H9 (cell line): ENCODE results near the gene SWSAP1. TPM values are rescaled to one million over a fixed set of nuclear protein-coding genes. Genes with fewer than 3 reads are reported as not detected.

Experiments
- DNase-seq: peaks from one replicate; pipeline ENCODE4 v3.0.0-alpha.2; 2017
- H2AFZ ChIP-seq: one replicate; pipeline ENCODE4 v1.6.1; 2013; ENCODE audit warnings: mild to moderate bottlenecking, low read length, control low read depth, moderate library complexity
- H2AK5ac ChIP-seq: 2 replicates; pipeline ENCODE4 v1.6.1; 2013; ENCODE audit warnings: low read length, control low read depth, mixed read lengths; ENCODE audit not compliant: insufficient read length
- H2BK120ac ChIP-seq: one replicate; pipeline ENCODE4 v1.6.1; 2013; ENCODE audit warnings: low read depth, mild to moderate bottlenecking, low read length, control low read depth, inconsistent platforms; ENCODE audit not compliant: poor library complexity, severe bottlenecking
- H2BK12ac ChIP-seq: 2 replicates; pipeline ENCODE4 v1.6.1; 2013; ENCODE audit warnings: low read length, control low read depth, mixed read lengths, low read depth; ENCODE audit not compliant: insufficient read length
- H2BK15ac ChIP-seq: 2 replicates; pipeline ENCODE4 v1.6.1; 2013; ENCODE audit warnings: low read depth, low read length, control low read depth
- H2BK20ac ChIP-seq: one replicate; pipeline ENCODE4 v1.6.1; 2013; ENCODE audit warnings: low read depth, mild to moderate bottlenecking, low read length, control low read depth, inconsistent platforms; ENCODE audit not compliant: poor library complexity, severe bottlenecking
- H2BK5ac ChIP-seq: 2 replicates; pipeline ENCODE4 v1.6.1; 2013; ENCODE audit warnings: low read length, control low read depth, mixed read lengths; ENCODE audit not compliant: insufficient read length
- H3K14ac ChIP-seq: 2 replicates; pipeline ENCODE4 v1.6.1; 2013; ENCODE audit warnings: low read length, control low read depth; ENCODE audit not compliant: insufficient read depth
- H3K18ac ChIP-seq: 2 replicates; pipeline ENCODE4 v1.6.1; 2013; ENCODE audit warnings: low read depth, mild to moderate bottlenecking, mixed read lengths, low read length, control low read depth; ENCODE audit not compliant: insufficient read length
- H3K23ac ChIP-seq: 2 replicates; pipeline ENCODE4 v1.6.1; 2013; ENCODE audit warnings: low read length, control low read depth, mixed read lengths, low read depth; ENCODE audit not compliant: insufficient read length
- H3K23me2 ChIP-seq: 2 replicates; pipeline ENCODE4 v1.6.1; 2013; ENCODE audit warnings: low read depth, mild to moderate bottlenecking, mixed read lengths, low read length, control low read depth; ENCODE audit not compliant: insufficient read length, poor library complexity, severe bottlenecking
- H3K27ac ChIP-seq: 2 replicates; pipeline ENCODE4 v1.5.1; 2013; ENCODE audit warnings: low read length, control low read depth, mixed read lengths, low read depth; ENCODE audit not compliant: insufficient read length
- H3K27me3 ChIP-seq: 2 replicates; pipeline ENCODE4 v1.6.1; 2013; ENCODE audit warnings: low read length, control low read depth, inconsistent platforms; ENCODE audit not compliant: insufficient read depth
- H3K4ac ChIP-seq: 2 replicates; pipeline ENCODE4 v1.6.1; 2013; ENCODE audit warnings: low read depth, mild to moderate bottlenecking, control low read depth, inconsistent platforms, low read length, moderate library complexity
- H3K4me1 ChIP-seq: 2 replicates; pipeline ENCODE4 v1.6.1; 2013; ENCODE audit warnings: low read length, control low read depth, inconsistent platforms; ENCODE audit not compliant: insufficient read depth
- H3K4me2 ChIP-seq: 2 replicates; pipeline ENCODE4 v1.6.1; 2013; ENCODE audit warnings: low read length, control low read depth, mixed read lengths; ENCODE audit not compliant: insufficient read length, insufficient read depth
- H3K56ac ChIP-seq: 2 replicates; pipeline ENCODE4 v1.6.1; 2013; ENCODE audit warnings: low read depth, mild to moderate bottlenecking, mixed read lengths, low read length, control low read depth; ENCODE audit not compliant: insufficient read length
- H3K79me1 ChIP-seq: 2 replicates; pipeline ENCODE4 v1.6.1; 2013; ENCODE audit warnings: low read depth, mild to moderate bottlenecking, moderate library complexity, low read length, control low read depth, inconsistent platforms; ENCODE audit not compliant: insufficient read depth, poor library complexity, severe bottlenecking
- H3K79me2 ChIP-seq: 2 replicates; pipeline ENCODE4 v1.6.1; 2013; ENCODE audit warnings: low read length, control low read depth, inconsistent platforms; ENCODE audit not compliant: insufficient read depth
- H3K9ac ChIP-seq: 2 replicates; pipeline ENCODE4 v1.6.1; 2013; ENCODE audit warnings: low read length, control low read depth, mixed read lengths; ENCODE audit not compliant: insufficient read length; ENCODE audit errors: extremely low read depth
- H3K9me3 ChIP-seq: one replicate; pipeline ENCODE4 v1.6.1; 2013; ENCODE audit warnings: low read depth, low read length, inconsistent platforms; ENCODE audit not compliant: control insufficient read depth
- H3T11ph ChIP-seq: one replicate; pipeline ENCODE4 v1.6.1; 2013; ENCODE audit warnings: mild to moderate bottlenecking, low read length, control low read depth, inconsistent platforms
- H4K20me1 ChIP-seq: one replicate; pipeline ENCODE4 v1.6.1; 2013; ENCODE audit not compliant: control insufficient read depth, insufficient read length, insufficient read depth
- H4K5ac ChIP-seq: 2 replicates; pipeline ENCODE4 v1.6.1; 2013; ENCODE audit warnings: low read depth, mild to moderate bottlenecking, mixed read lengths, low read length, control low read depth; ENCODE audit not compliant: insufficient read length
- H4K8ac ChIP-seq: replicated peaks from 2 replicates; pipeline ENCODE4 v1.6.1; 2013; ENCODE audit warnings: low read length, control low read depth, mixed read lengths, low read depth; ENCODE audit not compliant: insufficient read length
- H4K91ac ChIP-seq: 2 replicates; pipeline ENCODE4 v1.6.1; 2013; ENCODE audit warnings: low read depth, mild to moderate bottlenecking, moderate library complexity, mixed read lengths, low read length, control low read depth; ENCODE audit not compliant: insufficient read length
- H3K27ac Mint-ChIP-seq, 3 experiments: 2 replicates in 2 of 3; 3 replicates in 1 of 3; pipeline ENCODE4 v1.8.0; 2020 to 2021; ENCODE audit warnings: mixed read lengths in 3 of 3, mild to moderate bottlenecking in 1 of 3, moderate library complexity in 1 of 3
- H3K27me3 Mint-ChIP-seq: 2 replicates; pipeline ENCODE4 v1.8.0; 2021; ENCODE audit warnings: low read depth, mild to moderate bottlenecking, moderate library complexity, mixed read lengths
- H3K36me3 Mint-ChIP-seq, 3 experiments: 2 replicates in 2 of 3; 3 replicates in 1 of 3; pipeline ENCODE4 v1.8.0; 2020 to 2021; ENCODE audit warnings: low read depth in 3 of 3, mixed read lengths in 3 of 3; ENCODE audit not compliant: insufficient read depth in 1 of 3
- H3K4me1 Mint-ChIP-seq, 2 experiments: 2 replicates each; pipeline ENCODE4 v1.8.0; 2020; ENCODE audit warnings: mixed read lengths in 2 of 2
- H3K4me3 Mint-ChIP-seq, 2 experiments: 2 replicates in 1 of 2; 3 replicates in 1 of 2; pipeline ENCODE4 v1.8.0; 2020 to 2021; ENCODE audit warnings: mild to moderate bottlenecking in 2 of 2, mixed read lengths in 2 of 2, moderate library complexity in 1 of 2
- H3K9me3 Mint-ChIP-seq, 2 experiments: 2 replicates in 1 of 2; 3 replicates in 1 of 2; pipeline ENCODE4 v1.8.0; 2020; ENCODE audit warnings: mild to moderate bottlenecking in 2 of 2, mixed read lengths in 2 of 2, moderate library complexity in 1 of 2
- CTCF ChIP-seq: fragments of 200-600 bp; sonication (generic); conservative IDR thresholded peaks from 3 replicates; pipeline ENCODE4 v1.8.0; 2021; ENCODE audit warnings: antibody characterized with exemption, mild to moderate bottlenecking
- WGBS: extraction: QIAGEN DNeasy Blood & Tissue Kit; methylation state at CpG from one replicate; pipeline ENCODE4 v1.1.7; 2013; ENCODE audit warnings: missing lambda C conversion rate, low lambda C conversion rate, mixed read lengths; ENCODE audit not compliant: insufficient read length; ENCODE audit errors: extremely low coverage; 5-methylcytosine and 5-hydroxymethylcytosine counted together
- total RNA-seq: library from RNA; stranded (reverse); gene quantifications from 2 replicates; pipeline ENCODE4 v1.2.1, GENCODE V29; 2021

The SWSAP1 gene
- total RNA-seq, 1 experiment from 2014 or later, result 3.8 TPM

GRCh38 chr19:11423164-11423790 is 48.8 kb downstream of the SWSAP1 start:
- Mint-ChIP-seq H3K27me3 (peaks cover 27% of the 10 kb centered on the region), H3K9me3 (no peaks in the 10 kb centered on the region; a peak in 2 of 5 replicates), H3K36me3 (no peaks in the 10 kb centered on the region), H3K4me1 (peaks cover 20 to 26% of the 10 kb centered on the region in 2 experiments), H3K4me3 (peak overlapping the region; percentile 69 to 92; a peak in 4 of 5 replicates), H3K27ac (no peak overlapping the region)
- no peak for DNase-seq
- Histone ChIP-seq H4K91ac (no peak overlapping the region), H3K4ac (no peak overlapping the region), H3K27me3 (no peaks in the 10 kb centered on the region; the same call in 1 of the 2 replicates), H3K4me2 (peak overlapping the region; percentile 72), H3K14ac (no peak overlapping the region), H2BK20ac (no peak overlapping the region), H3K56ac (no peak overlapping the region), H3T11ph (no peak overlapping the region), H4K5ac (no peak overlapping the region), H4K8ac (no peak overlapping the region), H2BK15ac (no peak overlapping the region), H3K9ac (no peak overlapping the region), H3K4me1 (no peaks in the 10 kb centered on the region), H3K18ac (no peak overlapping the region), H3K9me3 (no peaks in the 10 kb centered on the region), H2BK12ac (no peak overlapping the region), H3K79me2 (no peaks in the 10 kb centered on the region), H3K27ac (no peak overlapping the region), H3K79me1 (no peaks in the 10 kb centered on the region), H4K20me1 (no peaks in the 10 kb centered on the region), H2BK120ac (no peak overlapping the region), H2BK5ac (no peak overlapping the region), H3K23ac (no peak overlapping the region), H3K23me2 (peaks cover 28% of the 10 kb centered on the region), H2AFZ (no peak overlapping the region), H2AK5ac (no peak overlapping the region)
- TF ChIP-seq CTCF, result no peak
- WGBS, result no CpG with 5 or more reads among the region's 27 CpGs
